GM18951 (cell line): ENCODE data around the gene MARCHF11.

Experiments
- POLR2A ChIP-seq: IDR thresholded peaks from 4 replicates; pipeline ENCODE4 v1.6.1; 2011; ENCODE audit warnings: mild to moderate bottlenecking; ENCODE audit not compliant: insufficient read length, insufficient read depth; ENCODE audit errors: extremely low read depth
- in situ Hi-C: fragments of 300-500 bp; cut with MboI; formaldehyde crosslinking; loops from one replicate; pipeline ENCODE4 v1.12.0; 2022; ENCODE audit warnings: low sequenced_read_pairs, mixed read lengths, inconsistent platforms; ENCODE audit not compliant: unreplicated experiment

MARCHF11 gene

GRCh38 chr5:16018970-16019369 is 160.6 kb downstream of the MARCHF11 start:
- in situ Hi-C loops: no loop called here
- no peak for TF ChIP-seq POLR2A

DNA sequence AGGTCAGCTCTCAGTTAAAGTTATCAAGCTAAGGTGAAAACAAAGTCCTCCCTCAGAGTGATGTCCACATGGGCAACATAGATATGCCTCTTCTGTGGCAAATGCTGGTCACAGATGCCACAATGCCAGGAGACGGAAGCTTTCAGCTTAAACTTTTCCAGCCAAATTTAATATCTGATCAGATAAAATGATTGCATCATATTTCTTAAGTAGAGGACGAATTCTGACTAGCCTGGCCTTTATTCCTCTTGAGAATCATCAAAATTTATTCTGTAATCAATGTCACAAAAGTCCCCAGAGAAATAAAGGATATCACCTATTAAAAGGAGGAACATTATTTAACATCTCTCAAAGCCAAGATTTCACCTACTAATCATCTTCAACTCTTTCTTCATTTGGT is 161.9 kb downstream of the MARCHF11 start:
- TF ChIP-seq POLR2A: no peak
- in situ Hi-C loops: no loop called here
